ENCODE data around the gene RPS16.

DNA sequence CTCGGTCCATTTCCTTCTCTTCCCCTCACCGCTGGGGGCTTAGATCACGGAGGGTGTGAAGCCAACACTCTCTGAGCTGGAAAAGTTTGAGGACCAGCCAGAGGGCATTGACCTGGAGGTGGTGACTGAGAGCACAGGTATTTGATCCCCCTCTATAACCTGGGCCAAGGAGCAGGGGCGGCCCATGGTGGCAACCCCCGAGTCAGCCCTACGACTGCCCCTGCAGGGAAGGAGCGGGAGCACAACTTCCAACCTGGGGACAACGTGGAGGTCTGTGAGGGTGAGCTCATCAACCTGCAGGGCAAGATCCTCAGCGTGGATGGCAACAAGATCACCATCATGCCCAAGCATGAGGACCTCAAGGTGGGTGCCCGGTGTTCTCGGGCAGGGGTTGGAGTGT, 33.3 kb upstream of the RPS16 start:
- no peak for TF ChIP-seq POLR2A (IDR thresholded peaks at IDR 0.05)
- TF ChIP-seq, protein P1, sequence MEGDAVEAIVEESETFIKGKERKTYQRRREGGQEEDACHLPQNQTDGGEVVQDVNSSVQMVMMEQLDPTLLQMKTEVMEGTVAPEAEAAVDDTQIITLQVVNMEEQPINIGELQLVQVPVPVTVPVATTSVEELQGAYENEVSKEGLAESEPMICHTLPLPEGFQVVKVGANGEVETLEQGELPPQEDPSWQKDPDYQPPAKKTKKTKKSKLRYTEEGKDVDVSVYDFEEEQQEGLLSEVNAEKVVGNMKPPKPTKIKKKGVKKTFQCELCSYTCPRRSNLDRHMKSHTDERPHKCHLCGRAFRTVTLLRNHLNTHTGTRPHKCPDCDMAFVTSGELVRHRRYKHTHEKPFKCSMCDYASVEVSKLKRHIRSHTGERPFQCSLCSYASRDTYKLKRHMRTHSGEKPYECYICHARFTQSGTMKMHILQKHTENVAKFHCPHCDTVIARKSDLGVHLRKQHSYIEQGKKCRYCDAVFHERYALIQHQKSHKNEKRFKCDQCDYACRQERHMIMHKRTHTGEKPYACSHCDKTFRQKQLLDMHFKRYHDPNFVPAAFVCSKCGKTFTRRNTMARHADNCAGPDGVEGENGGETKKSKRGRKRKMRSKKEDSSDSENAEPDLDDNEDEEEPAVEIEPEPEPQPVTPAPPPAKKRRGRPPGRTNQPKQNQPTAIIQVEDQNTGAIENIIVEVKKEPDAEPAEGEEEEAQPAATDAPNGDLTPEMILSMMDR (IDR thresholded peaks at IDR 0.05): no peak
